GM04504 (cell line): Measurements from ENCODE around the gene CPZ.
"Not testable (repeated sequence)": the region's sequence is repeated elsewhere in the genome, so short reads cannot be mapped to it uniquely, and the experiment has no call there.

Experiments used
- DNase-seq: peaks from one replicate; pipeline ENCODE4 v3.0.0-alpha.2; 2012; ENCODE audit warnings: low read depth

Gene CPZ

GRCh38 chr4:8557151-8558076, 35.2 kb upstream of the CPZ start:
- no peak for DNase-seq

- DNase-seq = no peak
Observed at GRCh38 chr4:8558080-8558960, 34.2 kb upstream of the CPZ start.

- DNase-seq = no peak
Observed at GRCh38 chr4:8559011-8559410, 33.6 kb upstream of the CPZ start.

GRCh38 chr4:8559524-8560264, 32.9 kb upstream of the CPZ start:
- DNase-seq = no peak

- DNase-seq = no peak
Observed at GRCh38 chr4:8560265-8561047, 32.1 kb upstream of the CPZ start.

- DNase-seq = no peak
Observed at GRCh38 chr4:8564595-8564994, 28.0 kb upstream of the CPZ start.

- no peak for DNase-seq
Observed at GRCh38 chr4:8568068-8568668, 24.4 kb upstream of the CPZ start.

GRCh38 chr4:8570201-8570600, 22.4 kb upstream of the CPZ start:
- DNase-seq = no peak

- no peak for DNase-seq
Observed at GRCh38 chr4:8571702-8572685, 20.6 kb upstream of the CPZ start.

GRCh38 chr4:8573266-8573665, 19.3 kb upstream of the CPZ start:
- DNase-seq = no peak

GRCh38 chr4:8574796-8575370, 17.7 kb upstream of the CPZ start:
- no peak for DNase-seq

- no peak for DNase-seq
Observed at GRCh38 chr4:8575457-8575856, 17.1 kb upstream of the CPZ start.

GRCh38 chr4:8576591-8576990, 16.0 kb upstream of the CPZ start:
- not testable (repeated sequence) for DNase-seq

GRCh38 chr4:8577046-8577445, 15.5 kb upstream of the CPZ start:
- DNase-seq = no peak

- no peak for DNase-seq
Observed at GRCh38 chr4:8577972-8578371, 14.6 kb upstream of the CPZ start.

GRCh38 chr4:8578717-8579116, 13.8 kb upstream of the CPZ start:
- no peak for DNase-seq

- no peak for DNase-seq
Observed at GRCh38 chr4:8579526-8580320, 12.8 kb upstream of the CPZ start.

- DNase-seq = no peak
Observed at GRCh38 chr4:8580321-8581093, 12.1 kb upstream of the CPZ start, which contains the start of gene GPR78. GPR78 (plus strand) TSS chr4:8580392; CDS start chr4:8580983, 591 bp downstream.
